PC-9 (cell line): ENCODE results near the gene ESR1. TPM values are rescaled to one million over a fixed set of nuclear protein-coding genes. Genes with fewer than 3 reads are reported as not detected.

Source experiments
- BruUV-seq: library from RNA; stranded (reverse); fragments of 400-500 nt; replicated peaks from 2 replicates; lab custom pipeline; 2021; lab: Mats Ljungman, UMichigan
- CTCF ChIA-PET: fragments of 300-600 bp; sonication (Branson Sonifier 250); formaldehyde crosslinking; loops from one replicate; lab custom pipeline; 2022; ENCODE audit warnings: antibody characterized with exemption; lab: Charles Lee
- POLR2A ChIA-PET: fragments of 300-600 bp; sonication (Branson Sonifier 250); formaldehyde crosslinking; loops from one replicate; lab custom pipeline; 2022; ENCODE audit warnings: antibody characterized with exemption; ENCODE audit not compliant: unreplicated experiment; lab: Charles Lee
- DNase-seq, 2 experiments: peaks; one replicate each; pipeline versions ENCODE4 v3.0.0 to v3.0.0-alpha.2; 2015 to 2022; ENCODE audit warnings: mixed read lengths in 1 of 2
- H2AFZ ChIP-seq: fragments of 200-600 bp; sonication (generic); 2 replicates; pipeline ENCODE4 v1.8.1; 2017; ENCODE audit warnings: antibody characterized with exemption
- H3F3A ChIP-seq: fragments of 200-600 bp; sonication (generic); 2 replicates; pipeline ENCODE4 v1.8.1; 2017; ENCODE audit warnings: antibody characterized with exemption, mild to moderate bottlenecking, low read depth; ENCODE audit not compliant: insufficient read depth
- H3K27ac ChIP-seq: fragments of 200-600 bp; sonication (generic); 2 replicates; pipeline ENCODE4 v1.6.1; 2016; ENCODE audit warnings: mixed run types
- H3K27me3 ChIP-seq: fragments of 200-600 bp; sonication (generic); 2 replicates; pipeline ENCODE4 v1.6.1; 2016; ENCODE audit warnings: low read depth, mixed run types; ENCODE audit not compliant: insufficient read depth
- H3K36me3 ChIP-seq: fragments of 200-600 bp; sonication (generic); 2 replicates; pipeline ENCODE4 v1.6.1; 2016; ENCODE audit warnings: low read depth, mixed run types
- H3K4me1 ChIP-seq: fragments of 200-600 bp; sonication (generic); replicated peaks from 2 replicates; pipeline ENCODE4 v1.6.1; 2016; ENCODE audit warnings: mixed run types; ENCODE audit not compliant: insufficient read depth
- H3K4me2 ChIP-seq: fragments of 200-600 bp; sonication (generic); 2 replicates; pipeline ENCODE4 v1.6.1; 2017; ENCODE audit warnings: mixed run types
- H3K4me3 ChIP-seq: fragments of 200-600 bp; sonication (generic); 2 replicates; pipeline ENCODE4 v1.6.1; 2016; ENCODE audit warnings: mixed run types
- H3K79me2 ChIP-seq: fragments of 200-600 bp; sonication (generic); 2 replicates; pipeline ENCODE4 v1.6.1; 2017; ENCODE audit warnings: low read depth, mixed run types
- H3K9me2 ChIP-seq: fragments of 200-600 bp; sonication (generic); 2 replicates; pipeline ENCODE4 v1.8.1; 2017; ENCODE audit warnings: mild to moderate bottlenecking; ENCODE audit not compliant: insufficient read depth
- H3K9me3 ChIP-seq: fragments of 200-600 bp; sonication (generic); 2 replicates; pipeline ENCODE4 v1.8.1; 2016; ENCODE audit warnings: low read depth; ENCODE audit not compliant: insufficient read depth
- H4K20me1 ChIP-seq: fragments of 200-600 bp; sonication (generic); 2 replicates; pipeline ENCODE4 v1.8.1; 2017; ENCODE audit not compliant: insufficient read depth
- CTCF ChIP-seq: fragments of 200-600 bp; sonication (generic); conservative IDR thresholded peaks from 2 replicates; pipeline ENCODE4 v1.6.1; 2017; ENCODE audit warnings: mixed run types, antibody characterized with exemption, mild to moderate bottlenecking, moderate library complexity
- EZH2 ChIP-seq: fragments of 200-600 bp; sonication (generic); IDR thresholded peaks from 2 replicates; pipeline ENCODE4 v1.8.0; 2017; ENCODE audit warnings: antibody characterized with exemption, low read depth
- intact Hi-C: fragments of 100-400 bp; cut with micrococcal nuclease; formaldehyde crosslinking; loops from one replicate; pipeline ENCODE4 v1.10.0; 2022; ENCODE audit not compliant: unreplicated experiment
- total RNA-seq: library from RNA; stranded (reverse); gene quantifications from 2 replicates; pipeline ENCODE4 v1.2.3, GENCODE V29; 2021

Gene ESR1
- total RNA-seq, 1 experiment from 2014 or later, result 1.5 TPM

- TF ChIP-seq EZH2 (no peak), CTCF (no peak)
Measured at GRCh38 chr6:151822252-151823111, 15.0 kb downstream of the ESR1 start.

GRCh38 chr6:151826517-151827142 lies 19.1 kb downstream of the ESR1 start:
- no TSS peak for BruUV-seq

More at GRCh38 chr6:151822252-151823111, 15.0 kb downstream of the ESR1 start:
- H3K9me3 ChIP-seq, result no peaks in the 10 kb centered on the region
- POLR2A ChIA-PET, result no interaction called here
- no peak for DNase-seq
- no peaks in the 10 kb centered on the region for H3K36me3 ChIP-seq
- CTCF ChIA-PET, result no interaction called here
- H3K4me2 ChIP-seq, result no peak overlapping the region
- H3K79me2 ChIP-seq, result no peaks in the 10 kb centered on the region
- no peaks in the 10 kb centered on the region for H3K27me3 ChIP-seq
- intact Hi-C loops, result no loop called here
- no peaks in the 10 kb centered on the region for H3K4me1 ChIP-seq
- no peak overlapping the region for H3K27ac ChIP-seq
- H3F3A ChIP-seq, result no peaks in the 10 kb centered on the region
- H4K20me1 ChIP-seq, result no peaks in the 10 kb centered on the region
- no TSS peak for BruUV-seq
- H3K9me2 ChIP-seq, result 0 out of 2 replicates have a peak, but pooled peaks cover 6% of the 10 kb centered on the region
- H2AFZ ChIP-seq, result no peak overlapping the region
- H3K4me3 ChIP-seq, result no peak overlapping the region

GRCh38 chr6:151832710-151833109 lies 25.2 kb downstream of the ESR1 start:
- CTCF ChIA-PET, result no interaction called here
- no peak overlapping the region for H3K4me3 ChIP-seq
- no peak for DNase-seq
- H3K4me2 ChIP-seq, result no peak overlapping the region
- no TSS peak for BruUV-seq
- no peak for TF ChIP-seq EZH2
- no peak for TF ChIP-seq CTCF
- H3K9me2 ChIP-seq, result no peaks in the 10 kb centered on the region
- no peaks in the 10 kb centered on the region for H3K27me3 ChIP-seq
- no peak overlapping the region for H2AFZ ChIP-seq
- no peaks in the 10 kb centered on the region for H3K36me3 ChIP-seq
- H3K27ac ChIP-seq, result no peak overlapping the region
- no peaks in the 10 kb centered on the region for H4K20me1 ChIP-seq
- H3K4me1 ChIP-seq, result no peaks in the 10 kb centered on the region
- H3F3A ChIP-seq, result no peaks in the 10 kb centered on the region
- POLR2A ChIA-PET, result no interaction called here
- intact Hi-C loops, result no loop called here
- H3K9me3 ChIP-seq, result no peaks in the 10 kb centered on the region
- no peaks in the 10 kb centered on the region for H3K79me2 ChIP-seq

More at GRCh38 chr6:151826517-151827142, 19.1 kb downstream of the ESR1 start:
- no peak for DNase-seq
- no peak overlapping the region for H3K4me2 ChIP-seq
- no peaks in the 10 kb centered on the region for H3K4me1 ChIP-seq
- H3K27me3 ChIP-seq, result no peaks in the 10 kb centered on the region
- intact Hi-C loops, result no loop called here
- no peaks in the 10 kb centered on the region for H3K79me2 ChIP-seq
- CTCF ChIA-PET, result no interaction called here
- H3K27ac ChIP-seq, result no peak overlapping the region
- no peaks in the 10 kb centered on the region for H3K36me3 ChIP-seq
- no peak for TF ChIP-seq CTCF
- TF ChIP-seq EZH2, result no peak
- H3F3A ChIP-seq, result no peaks in the 10 kb centered on the region
- 0 out of 2 replicates have a peak, but pooled peaks cover 6% of the 10 kb centered on the region for H3K9me2 ChIP-seq
- H2AFZ ChIP-seq, result no peak overlapping the region
- no peak overlapping the region for H3K4me3 ChIP-seq
- POLR2A ChIA-PET, result no interaction called here
- no peaks in the 10 kb centered on the region for H3K9me3 ChIP-seq
- no peaks in the 10 kb centered on the region for H4K20me1 ChIP-seq
